Ovary (tissue), 3 donors: ENCODE measurements around the gene GADD45A.

Experiments used
- CTCF ChIP-seq, 3 donors: fragments of 450-650 bp in 2 of 3; fragments of 200-600 bp in 1 of 3; IDR thresholded peaks; one replicate each; pipeline versions ENCODE4 v1.5.1 to v1.8.0; 2016 to 2022; ENCODE audit warnings: antibody characterized with exemption in 3 of 3, mild to moderate bottlenecking in 1 of 3
- EP300 ChIP-seq: sonication (generic); formaldehyde crosslinking; IDR thresholded peaks from one replicate; pipeline ENCODE4 v1.6.1; 2017; ENCODE audit warnings: antibody characterized with exemption
- POLR2A ChIP-seq: fragments of 450-650 bp; IDR thresholded peaks from one replicate; pipeline ENCODE4 v1.6.1; 2017; ENCODE audit warnings: antibody characterized with exemption, mild to moderate bottlenecking, moderate library complexity
- donor health status: DM: no; HTN: no; CAD: no.

- no peak for TF ChIP-seq CTCF (IDR thresholded peaks at IDR 0.05)
- no peak for TF ChIP-seq POLR2A
- no peak for TF ChIP-seq EP300
These were observed 40.0 kb downstream of the GADD45A start for GRCh38 chr1:67724928-67725560.
